Osteoblast (primary cell): ENCODE data around the gene MLH1. TPM values are rescaled to one million over a fixed set of nuclear protein-coding genes. Genes with fewer than 3 reads are reported as not detected.

Experiments
- DNase-seq: peaks from one replicate; pipeline ENCODE4 v3.0.0; 2011; ENCODE audit warnings: low spot score, mixed read lengths; ENCODE audit not compliant: insufficient read length; ENCODE audit errors: missing footprints
- H2AFZ ChIP-seq: 2 replicates; pipeline ENCODE4 v1.6.0; 2011; ENCODE audit warnings: mild to moderate bottlenecking, low read length
- H3K27ac ChIP-seq: 2 replicates; pipeline ENCODE4 v1.5.1; 2011; ENCODE audit warnings: mild to moderate bottlenecking, low read depth, low read length, moderate library complexity
- H3K27me3 ChIP-seq: 2 replicates; pipeline ENCODE4 v1.6.0; 2012; ENCODE audit warnings: mild to moderate bottlenecking, control low read depth, inconsistent platforms, low read length, moderate library complexity; ENCODE audit not compliant: insufficient read depth
- H3K36me3 ChIP-seq: 2 replicates; pipeline ENCODE4 v1.5.1; 2011; ENCODE audit warnings: mild to moderate bottlenecking, low read length, control low read depth, moderate library complexity; ENCODE audit not compliant: insufficient read depth
- H3K4me1 ChIP-seq: 2 replicates; pipeline ENCODE4 v1.5.1; 2011; ENCODE audit warnings: mild to moderate bottlenecking, low read length, control low read depth, moderate library complexity; ENCODE audit not compliant: insufficient read depth
- H3K4me2 ChIP-seq: 2 replicates; pipeline ENCODE4 v1.6.0; 2011; ENCODE audit warnings: mild to moderate bottlenecking, low read length; ENCODE audit not compliant: insufficient read depth
- H3K4me3 ChIP-seq: fragments of 200-600 bp; sonication (generic); 3 replicates; pipeline ENCODE4 v1.5.1; 2012; ENCODE audit warnings: mild to moderate bottlenecking, low read length, inconsistent platforms; ENCODE audit not compliant: insufficient read depth
- H3K79me2 ChIP-seq: 2 replicates; pipeline ENCODE4 v1.6.0; 2012; ENCODE audit warnings: mild to moderate bottlenecking, low read length, control low read depth, inconsistent platforms; ENCODE audit not compliant: insufficient read depth
- H3K9me3 ChIP-seq: 2 replicates; pipeline ENCODE4 v1.5.1; 2011; ENCODE audit warnings: low read depth, low read length, control low read depth
- H4K20me1 ChIP-seq: 2 replicates; pipeline ENCODE4 v1.6.0; 2012; ENCODE audit warnings: mild to moderate bottlenecking, low read length, control low read depth; ENCODE audit not compliant: insufficient read depth
- CTCF ChIP-seq: IDR thresholded peaks from 2 replicates; pipeline ENCODE4 v1.5.1; 2011; ENCODE audit warnings: mild to moderate bottlenecking, low read depth, low read length, moderate library complexity; ENCODE audit errors: extremely low read depth
- total RNA-seq: library from RNA; depleted of rRNA; stranded (reverse); fragments of >200 nt; gene quantifications from 2 replicates; pipeline ENCODE4 v1.2.3, GENCODE V29; 2012

The MLH1 gene
- total RNA-seq, 1 donor: 53.6 TPM

DNA sequence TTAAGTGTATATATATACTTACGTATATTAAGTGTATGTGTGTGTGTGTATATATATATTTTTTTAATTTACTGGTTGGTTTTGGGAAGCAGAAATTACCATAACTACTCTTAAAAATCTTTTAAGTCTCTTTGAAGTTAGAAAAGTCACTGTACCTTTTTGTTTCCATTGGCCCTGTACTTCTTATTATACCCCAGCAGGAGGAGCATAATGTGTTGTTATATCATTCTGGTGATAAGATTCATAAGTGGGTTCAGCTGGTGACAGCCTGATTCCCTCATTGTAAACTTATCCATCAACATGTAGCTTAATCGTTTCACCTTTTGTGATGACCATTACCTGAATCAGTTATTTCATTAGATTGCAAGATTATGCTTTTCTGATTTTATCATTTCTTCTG lies 30.8 kb downstream of the MLH1 start:
- no peak overlapping the region for H2AFZ ChIP-seq
- no peak for DNase-seq
- no peaks in the 10 kb centered on the region for H4K20me1 ChIP-seq
- H3K27ac ChIP-seq: no peak overlapping the region
- no peaks in the 10 kb centered on the region for H3K27me3 ChIP-seq
- H3K79me2 ChIP-seq: no peaks in the 10 kb centered on the region
- peak; percentile 61 for TF ChIP-seq CTCF
- no peaks in the 10 kb centered on the region for H3K9me3 ChIP-seq
- H3K36me3 ChIP-seq: peaks cover 52% of the 10 kb centered on the region
- no peaks in the 10 kb centered on the region for H3K4me1 ChIP-seq
- no peak overlapping the region for H3K4me2 ChIP-seq
- no peak overlapping the region for H3K4me3 ChIP-seq

DNA sequence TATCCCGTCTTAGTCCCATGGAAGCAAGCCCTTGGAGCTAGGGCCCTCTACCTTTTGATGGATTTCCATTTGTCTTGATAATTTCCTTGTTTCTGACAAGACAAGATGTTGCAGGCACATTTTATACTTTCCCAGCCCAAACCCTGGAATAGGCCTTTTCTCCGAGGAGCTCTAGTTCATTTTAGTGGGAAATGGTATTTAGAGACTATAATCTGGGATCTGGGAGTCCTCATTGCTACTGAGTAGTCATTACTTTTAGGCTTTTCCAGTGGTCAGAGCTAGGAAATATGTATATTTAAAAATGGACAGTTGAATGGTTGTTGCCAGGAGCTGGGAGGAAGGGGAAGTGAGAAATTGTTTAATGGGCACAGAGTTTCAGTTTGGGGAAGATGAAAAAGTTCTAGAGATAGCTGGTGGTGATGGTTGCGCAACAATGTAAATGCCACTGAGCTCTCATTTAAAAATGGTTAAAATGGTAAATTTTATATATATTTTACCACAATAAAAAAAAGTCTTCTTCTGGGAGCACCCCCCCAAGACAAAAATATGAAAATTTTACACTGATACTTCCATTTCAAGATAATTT lies 31.6 kb downstream of the MLH1 start:
- no peaks in the 10 kb centered on the region for H3K9me3 ChIP-seq
- H3K4me1 ChIP-seq: peaks cover 3% of the 10 kb centered on the region
- H3K27ac ChIP-seq: no peak overlapping the region
- H4K20me1 ChIP-seq: no peaks in the 10 kb centered on the region
- no peak overlapping the region for H3K4me3 ChIP-seq
- peaks cover 52% of the 10 kb centered on the region for H3K36me3 ChIP-seq
- DNase-seq: no peak
- H3K4me2 ChIP-seq: no peak overlapping the region
- no peak for TF ChIP-seq CTCF
- H2AFZ ChIP-seq: no peak overlapping the region
- H3K79me2 ChIP-seq: no peaks in the 10 kb centered on the region
- H3K27me3 ChIP-seq: no peaks in the 10 kb centered on the region

DNA sequence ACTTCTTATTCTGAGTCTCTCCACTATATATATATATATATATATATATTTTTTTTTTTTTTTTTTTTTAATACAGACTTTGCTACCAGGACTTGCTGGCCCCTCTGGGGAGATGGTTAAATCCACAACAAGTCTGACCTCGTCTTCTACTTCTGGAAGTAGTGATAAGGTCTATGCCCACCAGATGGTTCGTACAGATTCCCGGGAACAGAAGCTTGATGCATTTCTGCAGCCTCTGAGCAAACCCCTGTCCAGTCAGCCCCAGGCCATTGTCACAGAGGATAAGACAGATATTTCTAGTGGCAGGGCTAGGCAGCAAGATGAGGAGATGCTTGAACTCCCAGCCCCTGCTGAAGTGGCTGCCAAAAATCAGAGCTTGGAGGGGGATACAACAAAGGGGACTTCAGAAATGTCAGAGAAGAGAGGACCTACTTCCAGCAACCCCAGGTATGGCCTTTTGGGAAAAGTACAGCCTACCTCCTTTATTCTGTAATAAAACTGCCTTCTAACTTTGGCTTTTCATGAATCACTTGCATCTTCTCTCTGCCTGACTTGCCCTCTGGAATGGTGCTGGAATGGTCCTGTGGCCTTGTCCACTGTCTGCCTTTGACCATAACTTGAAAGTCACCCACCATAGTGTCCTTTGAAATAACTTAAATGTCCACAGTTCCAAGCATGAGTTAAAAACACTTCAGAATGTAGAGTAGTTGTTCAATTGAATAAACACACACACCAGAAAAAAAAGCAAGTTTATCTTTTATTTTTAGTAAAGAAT lies 32.4 kb downstream of the MLH1 start:
- Histone ChIP-seq H3K4me3 (no peak overlapping the region), H3K79me2 (no peaks in the 10 kb centered on the region), H3K27me3 (no peaks in the 10 kb centered on the region), H3K9me3 (no peaks in the 10 kb centered on the region), H3K4me2 (no peak overlapping the region), H4K20me1 (no peaks in the 10 kb centered on the region), H3K4me1 (peaks cover 3% of the 10 kb centered on the region), H3K36me3 (peaks cover 46% of the 10 kb centered on the region), H3K27ac (no peak overlapping the region), H2AFZ (no peak overlapping the region)
- no peak for DNase-seq
- no peak for TF ChIP-seq CTCF

GRCh38 chr3:37026851-37027250 lies 33.5 kb downstream of the MLH1 start:
- no peak overlapping the region for H3K4me2 ChIP-seq
- H3K4me1 ChIP-seq: peaks cover 3% of the 10 kb centered on the region
- peaks cover 46% of the 10 kb centered on the region for H3K36me3 ChIP-seq

More at GRCh38 chr3:37026851-37027250, 33.5 kb downstream of the MLH1 start:
- no peaks in the 10 kb centered on the region for H3K79me2 ChIP-seq
- H4K20me1 ChIP-seq: no peaks in the 10 kb centered on the region
- DNase-seq: peak; percentile 29
- H2AFZ ChIP-seq: no peak overlapping the region
- no peaks in the 10 kb centered on the region for H3K9me3 ChIP-seq
- H3K27me3 ChIP-seq: no peaks in the 10 kb centered on the region
- no peak overlapping the region for H3K27ac ChIP-seq
- no peak for TF ChIP-seq CTCF
- no peak overlapping the region for H3K4me3 ChIP-seq
